CD14-positive monocyte (primary cell): Measurements from ENCODE around the gene RNF123. TPM values are rescaled to one million over a fixed set of nuclear protein-coding genes. Genes with fewer than 3 reads are reported as not detected.

Experiments used
- DNase-seq, 3 donors: peaks; one replicate each; pipeline ENCODE4 v3.0.0-alpha.2; 2011 to 2022
- H2AFZ ChIP-seq: 2 replicates; pipeline ENCODE4 v1.6.0; 2012; ENCODE audit warnings: mild to moderate bottlenecking, low read depth, low read length, inconsistent platforms; ENCODE audit not compliant: insufficient read depth, poor library complexity, severe bottlenecking
- H3K27ac ChIP-seq, 2 donors: 1 replicate in 1 of 2; 2 replicates in 1 of 2; pipeline ENCODE4 v1.5.1; 2012 to 2013; ENCODE audit warnings: low read length in 2 of 2, control low read depth in 1 of 2, inconsistent platforms in 1 of 2, low read depth in 1 of 2, mild to moderate bottlenecking in 1 of 2
- H3K27me3 ChIP-seq, 2 donors: one replicate each; pipeline versions ENCODE4 v1.6.0 to v1.6.1; 2011 to 2013; ENCODE audit warnings: low read length in 2 of 2; ENCODE audit not compliant: control insufficient read depth in 2 of 2, insufficient read depth in 2 of 2
- H3K36me3 ChIP-seq, 2 donors: replicated peaks in 1 of 2; 1 replicate in 1 of 2; 2 replicates in 1 of 2; pipeline versions ENCODE4 v1.5.1 to v1.6.1; 2012 to 2013; ENCODE audit warnings: low read length in 2 of 2, control low read depth in 1 of 2, inconsistent platforms in 1 of 2, mild to moderate bottlenecking in 1 of 2; ENCODE audit not compliant: insufficient read depth in 2 of 2, control insufficient read depth in 1 of 2
- H3K4me1 ChIP-seq, 2 donors: 1 replicate in 1 of 2; 2 replicates in 1 of 2; pipeline versions ENCODE4 v1.5.1 to v1.6.1; 2012 to 2013; ENCODE audit warnings: low read length in 2 of 2, control low read depth in 1 of 2, inconsistent platforms in 1 of 2, mild to moderate bottlenecking in 1 of 2, moderate library complexity in 1 of 2; ENCODE audit not compliant: insufficient read depth in 2 of 2, control insufficient read depth in 1 of 2
- H3K4me2 ChIP-seq: replicated peaks from 2 replicates; pipeline ENCODE3; 2012; ENCODE audit warnings: low read length, moderate library complexity, mild to moderate bottlenecking; ENCODE audit not compliant: poor library complexity, severe bottlenecking; ENCODE audit errors: extremely low read depth
- H3K4me3 ChIP-seq, 3 experiments: fragments of 200-600 bp in 1 of 3; sonication (generic) in 1 of 3; replicated peaks in 1 of 3; 1 replicate in 2 of 3; 2 replicates in 1 of 3; pipeline ENCODE4 v1.5.1; 2011 to 2013; ENCODE audit warnings: low read length in 3 of 3, mild to moderate bottlenecking in 3 of 3, control low read depth in 2 of 3, low read depth in 2 of 3, inconsistent platforms in 1 of 3, moderate library complexity in 1 of 3
- H3K79me2 ChIP-seq: 2 replicates; pipeline ENCODE4 v1.6.0; 2012; ENCODE audit warnings: mild to moderate bottlenecking, control low read depth, inconsistent platforms, low read length, moderate library complexity; ENCODE audit not compliant: insufficient read depth
- H3K9ac ChIP-seq: 2 replicates; pipeline ENCODE4 v1.6.0; 2017; ENCODE audit warnings: low read length, mild to moderate bottlenecking; ENCODE audit not compliant: insufficient read depth, poor library complexity, severe bottlenecking
- H3K9me3 ChIP-seq, 2 donors: replicated peaks in 1 of 2; 1 replicate in 1 of 2; 2 replicates in 1 of 2; pipeline versions ENCODE4 v1.5.1 to v1.6.1; 2012 to 2013; ENCODE audit warnings: low read length in 2 of 2, control low read depth in 1 of 2; ENCODE audit not compliant: control insufficient read depth in 1 of 2, insufficient read depth in 1 of 2
- H4K20me1 ChIP-seq: 2 replicates; pipeline ENCODE4 v1.6.0; 2012; ENCODE audit warnings: mild to moderate bottlenecking, low read length, control low read depth, moderate library complexity; ENCODE audit not compliant: insufficient read depth
- H3K27ac Mint-ChIP-seq, 7 donors: one replicate each; pipeline ENCODE4 v1.8.0; 2020; ENCODE audit warnings: mild to moderate bottlenecking in 7 of 7, mixed read lengths in 7 of 7, moderate library complexity in 6 of 7, inconsistent platforms in 2 of 7
- H3K27me3 Mint-ChIP-seq, 3 donors: one replicate each; pipeline ENCODE4 v1.8.0; 2021 to 2022; ENCODE audit warnings: low read depth in 3 of 3, mild to moderate bottlenecking in 3 of 3, mixed read lengths in 3 of 3, moderate library complexity in 3 of 3, inconsistent platforms in 1 of 3
- H3K36me3 Mint-ChIP-seq, 2 donors: one replicate each; pipeline ENCODE4 v1.8.0; 2020; ENCODE audit warnings: mixed read lengths in 2 of 2, inconsistent platforms in 1 of 2, mild to moderate bottlenecking in 1 of 2
- H3K4me1 Mint-ChIP-seq: one replicate; pipeline ENCODE4 v1.8.0; 2020; ENCODE audit warnings: mild to moderate bottlenecking, mixed read lengths
- H3K4me3 Mint-ChIP-seq, 2 donors: one replicate each; pipeline ENCODE4 v1.8.0; 2020; ENCODE audit warnings: mild to moderate bottlenecking in 2 of 2, mixed read lengths in 2 of 2, moderate library complexity in 1 of 2
- H3K9me3 Mint-ChIP-seq, 7 donors: one replicate each; pipeline ENCODE4 v1.8.0; 2020 to 2022; ENCODE audit warnings: mixed read lengths in 7 of 7, mild to moderate bottlenecking in 6 of 7, moderate library complexity in 6 of 7, inconsistent platforms in 2 of 7
- CTCF ChIP-seq: fragments of 200-600 bp; IDR thresholded peaks from one replicate; pipeline ENCODE4 v1.8.0; 2022; ENCODE audit warnings: antibody characterized with exemption, mild to moderate bottlenecking
- WGBS: methylation state at CpG from one replicate; pipeline ENCODE4 v1.1.5; 2013; ENCODE audit warnings: missing lambda C conversion rate; ENCODE audit not compliant: insufficient coverage; 5-methylcytosine and 5-hydroxymethylcytosine counted together
- intact Hi-C, 2 donors: fragments of 100-400 bp; cut with micrococcal nuclease; formaldehyde crosslinking; loops; one replicate each; pipeline versions ENCODE4 v1.15.0 to v1.15.1; 2023
- polyA plus RNA-seq, 3 donors: library from polyadenylated mRNA; depleted of rRNA in 1 of 3; unstranded in 2 of 3; stranded (reverse) in 1 of 3; fragments of 300-500 nt in 2 of 3; fragments of >200 nt in 1 of 3; fragmentation: Illumina TruSeq in 2 of 3; gene quantifications; 1 replicate in 2 of 3; 2 replicates in 1 of 3; pipeline ENCODE4 v1.2.3, GENCODE V29; 2012 to 2021

RNF123 gene
- polyA plus RNA-seq, 3 donors = 11.1 to 46.2 (median 15.7) TPM

GRCh38 chr3:49680493-49681231 lies 8.7 kb upstream of the RNF123 start:
- no peak overlapping the region for H3K4me3 Mint-ChIP-seq
- Histone ChIP-seq H2AFZ (no peak overlapping the region), H3K4me3 (no peak overlapping the region), H3K4me1 (no peaks in the 10 kb centered on the region), H3K9me3 (no peaks in the 10 kb centered on the region), H3K79me2 (no peaks in the 10 kb centered on the region), H3K27me3 (peaks cover 0 to 7% of the 10 kb centered on the region in 2 donors), H4K20me1 (peaks cover 6% of the 10 kb centered on the region), H3K9ac (no peak overlapping the region), H3K4me2 (no peak overlapping the region), H3K27ac (no peak overlapping the region), H3K36me3 (peaks cover 82 to 91% of the 10 kb centered on the region in 2 donors)
- no peak for TF ChIP-seq CTCF
- intact Hi-C loops = no loop called here
- H3K9me3 Mint-ChIP-seq = peaks cover 0 to 4% (median 0%) of the 10 kb centered on the region in 7 donors
- H3K27ac Mint-ChIP-seq = peak overlapping the region in 3 of 7 donors; percentile 5 to 44 (median 16)
- DNase-seq = no peak
- H3K27me3 Mint-ChIP-seq = peaks cover 5 to 10% (median 9%) of the 10 kb centered on the region in 3 donors
- H3K4me1 Mint-ChIP-seq = peaks cover 7% of the 10 kb centered on the region
- 85% methylated on average over 4 of the region's 7 CpGs for WGBS
- H3K36me3 Mint-ChIP-seq = peaks cover 87 to 96% of the 10 kb centered on the region in 2 donors

GRCh38 chr3:49681232-49681522 lies 8.2 kb upstream of the RNF123 start:
- peaks cover 77 to 86% of the 10 kb centered on the region in 2 donors for H3K36me3 ChIP-seq
- intact Hi-C loops = no loop called here
- no peaks in the 10 kb centered on the region for H3K4me1 ChIP-seq
- Mint-ChIP-seq H3K9me3 (peaks cover 0 to 6% (median 0%) of the 10 kb centered on the region in 7 donors), H3K4me1 (peaks cover 8% of the 10 kb centered on the region), H3K27ac (no peak overlapping the region), H3K36me3 (peaks cover 83 to 90% of the 10 kb centered on the region in 2 donors), H3K4me3 (no peak overlapping the region), H3K27me3 (peaks cover 9 to 15% (median 14%) of the 10 kb centered on the region in 3 donors)
- DNase-seq = no peak
- no peaks in the 10 kb centered on the region for H3K9me3 ChIP-seq
- H3K9ac ChIP-seq = no peak overlapping the region
- no CpG with 5 or more reads among the region's 2 CpGs for WGBS
- no peak overlapping the region for H3K27ac ChIP-seq
- peaks cover 0 to 12% of the 10 kb centered on the region in 2 donors for H3K27me3 ChIP-seq
- no peak overlapping the region for H3K4me2 ChIP-seq
- H2AFZ ChIP-seq = no peak overlapping the region
- no peaks in the 10 kb centered on the region for H3K79me2 ChIP-seq
- no peak for TF ChIP-seq CTCF
- peaks cover 6% of the 10 kb centered on the region for H4K20me1 ChIP-seq
- no peak overlapping the region for H3K4me3 ChIP-seq
